Testis (tissue), 2 donors: ENCODE measurements around the gene CPZ.

Experiments
- CTCF ChIP-seq, 3 experiments: fragments of 450-650 bp in 2 of 3; fragments of 200-600 bp in 1 of 3; sonication (generic) in 1 of 3; IDR thresholded peaks; one replicate each; pipeline ENCODE4 v1.5.1; 2016 to 2019; ENCODE audit warnings: antibody characterized with exemption in 3 of 3, mild to moderate bottlenecking in 2 of 3, moderate library complexity in 1 of 3
- POLR2A ChIP-seq: fragments of 450-650 bp; IDR thresholded peaks from one replicate; pipeline ENCODE4 v1.6.1; 2017; ENCODE audit warnings: antibody characterized with exemption, mild to moderate bottlenecking, moderate library complexity

- TF ChIP-seq POLR2A (no peak), CTCF (IDR thresholded peaks at IDR 0.05) (no peak)
These were observed 57.2 kb downstream of the CPZ start for GRCh38 chr4:8649631-8650361.
